NAMALWA (cell line): Measurements from ENCODE around the gene GRK5.

Source experiments
- DNase-seq: peaks from one replicate; pipeline ENCODE4 v3.0.0-alpha.2; 2015; ENCODE audit warnings: low spot score

GRK5 gene

GRCh38 chr10:119505131-119505551, 297.8 kb downstream of the GRK5 start:
- no peak for DNase-seq
